HS-5 (cell line): ENCODE data around the gene URM1.

Source experiments
- DNase-seq: peaks from one replicate; pipeline ENCODE4 v3.0.0-alpha.2; 2012; ENCODE audit warnings: low read depth

URM1 gene

GRCh38 chr9:128349125-128349524 is 22.0 kb upstream of the URM1 start:
- no peak for DNase-seq

GRCh38 chr9:128349772-128350171 is 21.4 kb upstream of the URM1 start:
- DNase-seq: no peak

GRCh38 chr9:128355451-128355850 is 15.7 kb upstream of the URM1 start:
- DNase-seq: no peak

- DNase-seq: no peak
These were observed 13.1 kb upstream of the URM1 start for GRCh38 chr9:128358090-128358489.

- DNase-seq: no peak
These were observed 12.3 kb upstream of the URM1 start for GRCh38 chr9:128358861-128359260.

- no peak for DNase-seq
These were observed 10.3 kb upstream of the URM1 start for GRCh38 chr9:128360826-128361225.

- no peak for DNase-seq
These were observed 9.7 kb upstream of the URM1 start for GRCh38 chr9:128361296-128361985.

- DNase-seq: peak; percentile 61
These were observed 9.1 kb upstream of the URM1 start for GRCh38 chr9:128361986-128362646.

GRCh38 chr9:128362774-128363173 is 8.4 kb upstream of the URM1 start:
- DNase-seq: no peak

- DNase-seq: no peak
These were observed 5.6 kb upstream of the URM1 start for GRCh38 chr9:128365525-128365924.

- no peak for DNase-seq
These were observed 2.0 kb upstream of the URM1 start for GRCh38 chr9:128369024-128369706.

GRCh38 chr9:128370367-128370751 is 815 bp upstream of the URM1 start:
- no peak for DNase-seq

GRCh38 chr9:128371630-128372117 is 500 bp downstream of the URM1 start:
- DNase-seq: no peak

- DNase-seq: no peak
These were observed 1.0 kb downstream of the URM1 start for GRCh38 chr9:128372188-128372641.

- no peak for DNase-seq
These were observed 1.6 kb downstream of the URM1 start for GRCh38 chr9:128372784-128373183.

- DNase-seq: no peak
These were observed 3.1 kb downstream of the URM1 start for GRCh38 chr9:128374221-128374675.

GRCh38 chr9:128375865-128376264 is 4.7 kb downstream of the URM1 start:
- DNase-seq: no peak

GRCh38 chr9:128382261-128382660 is 11.1 kb downstream of the URM1 start:
- DNase-seq: no peak

GRCh38 chr9:128383007-128383753 is 12.0 kb downstream of the URM1 start:
- no peak for DNase-seq

GRCh38 chr9:128383791-128384190 is 12.6 kb downstream of the URM1 start:
- DNase-seq: no peak

GRCh38 chr9:128384801-128385495 is 13.8 kb downstream of the URM1 start:
- no peak for DNase-seq
